Prostate gland (tissue), 2 donors: Measurements from ENCODE around the gene MRPS23.

Source experiments
- CTCF ChIP-seq, 4 experiments: fragments of 200-600 bp in 2 of 4; fragments of 450-650 bp in 2 of 4; sonication (generic) in 2 of 4; IDR thresholded peaks; 1 replicate in 3 of 4; 2 replicates in 1 of 4; pipeline ENCODE4 v1.5.1; 2016 to 2019; ENCODE audit warnings: antibody characterized with exemption in 4 of 4, mild to moderate bottlenecking in 2 of 4, moderate library complexity in 2 of 4
- POLR2A ChIP-seq: fragments of 450-650 bp; IDR thresholded peaks from one replicate; pipeline ENCODE4 v1.6.1; 2016; ENCODE audit warnings: antibody characterized with exemption, mild to moderate bottlenecking
- POLR2AphosphoS5 ChIP-seq: sonication (generic); formaldehyde crosslinking; IDR thresholded peaks from one replicate; pipeline ENCODE4 v1.6.1; 2017; ENCODE audit warnings: antibody characterized with exemption

- TF ChIP-seq CTCF (IDR thresholded peaks at IDR 0.05) (peak in 2 of 4 experiments; percentile 6 to 23), POLR2A (no peak), POLR2AphosphoS5 (peak; percentile 76)
Observed at GRCh38 chr17:57834146-57834741, 15.6 kb downstream of the MRPS23 start.
